ENCODE data around the gene BGLAP.

Gene BGLAP

GRCh38 chr1:156259805-156260204 is 17.8 kb downstream of the BGLAP start:
- H3K4me3 ChIP-seq (ENCODE audit: low read depth in 1 of 2, low read length in 2 of 2) = no peak overlapping the region
- H3K36me3 ChIP-seq (ENCODE audit: control insufficient read depth in 1 of 2, insufficient read depth in 2 of 2, low read length in 2 of 2) = peaks cover 74 to 86% of the 10 kb centered on the region in 2 donors
- no peak overlapping the region for H3K27ac ChIP-seq (ENCODE audit: low read length)

GRCh38 chr1:156260896-156261295 is 18.9 kb downstream of the BGLAP start:
- Histone ChIP-seq H3K9me3 (ENCODE audit: control insufficient read depth in 1 of 2, low read length in 2 of 2) (no peaks in the 10 kb centered on the region), H3K4me1 (ENCODE audit: control insufficient read depth in 1 of 2, insufficient read depth in 2 of 2, low read length in 2 of 2) (no peaks in the 10 kb centered on the region), H3K36me3 (ENCODE audit: control insufficient read depth in 1 of 2, insufficient read depth in 2 of 2, low read length in 2 of 2) (peaks cover 80 to 91% of the 10 kb centered on the region in 2 donors), H3K27ac (ENCODE audit: low read length) (no peak overlapping the region), H3K4me3 (ENCODE audit: low read depth in 1 of 2, low read length in 2 of 2) (no peak overlapping the region), H3K27me3 (ENCODE audit: low read depth, low read length) (no peaks in the 10 kb centered on the region)

More at GRCh38 chr1:156259805-156260204, 17.8 kb downstream of the BGLAP start:
- Histone ChIP-seq H3K4me1 (ENCODE audit: control insufficient read depth in 1 of 2, insufficient read depth in 2 of 2, low read length in 2 of 2) (no peaks in the 10 kb centered on the region), H3K9me3 (ENCODE audit: control insufficient read depth in 1 of 2, low read length in 2 of 2) (no peaks in the 10 kb centered on the region), H3K27me3 (ENCODE audit: low read depth, low read length) (no peaks in the 10 kb centered on the region)

- peaks cover 80 to 91% of the 10 kb centered on the region in 2 donors for H3K36me3 ChIP-seq (ENCODE audit: control insufficient read depth in 1 of 2, insufficient read depth in 2 of 2, low read length in 2 of 2)
These were observed 20.7 kb downstream of the BGLAP start for GRCh38 chr1:156262461-156263287.

GRCh38 chr1:156263288-156263655 is 21.3 kb downstream of the BGLAP start:
- H3K27ac ChIP-seq (ENCODE audit: low read length) = no peak overlapping the region

More at GRCh38 chr1:156262461-156263287, 20.7 kb downstream of the BGLAP start:
- no peak overlapping the region for H3K4me3 ChIP-seq (ENCODE audit: low read depth in 1 of 2, low read length in 2 of 2)
- no peaks in the 10 kb centered on the region for H3K4me1 ChIP-seq (ENCODE audit: control insufficient read depth in 1 of 2, insufficient read depth in 2 of 2, low read length in 2 of 2)
- H3K27me3 ChIP-seq (ENCODE audit: low read depth, low read length) = no peaks in the 10 kb centered on the region
- H3K27ac ChIP-seq (ENCODE audit: low read length) = no peak overlapping the region
- no peaks in the 10 kb centered on the region for H3K9me3 ChIP-seq (ENCODE audit: control insufficient read depth in 1 of 2, low read length in 2 of 2)

GRCh38 chr1:156266051-156266450 is 24.1 kb downstream of the BGLAP start:
- H3K9me3 ChIP-seq (ENCODE audit: control insufficient read depth in 1 of 2, low read length in 2 of 2) = no peaks in the 10 kb centered on the region
- H3K4me1 ChIP-seq (ENCODE audit: control insufficient read depth in 1 of 2, insufficient read depth in 2 of 2, low read length in 2 of 2) = no peaks in the 10 kb centered on the region
- H3K27ac ChIP-seq (ENCODE audit: low read length) = no peak overlapping the region
- H3K36me3 ChIP-seq (ENCODE audit: control insufficient read depth in 1 of 2, insufficient read depth in 2 of 2, low read length in 2 of 2) = peaks cover 63 to 87% of the 10 kb centered on the region in 2 donors
- no peaks in the 10 kb centered on the region for H3K27me3 ChIP-seq (ENCODE audit: low read depth, low read length)
- no peak overlapping the region for H3K4me3 ChIP-seq (ENCODE audit: low read depth in 1 of 2, low read length in 2 of 2)

More at GRCh38 chr1:156263288-156263655, 21.3 kb downstream of the BGLAP start:
- Histone ChIP-seq H3K27me3 (ENCODE audit: low read depth, low read length) (no peaks in the 10 kb centered on the region), H3K4me1 (ENCODE audit: control insufficient read depth in 1 of 2, insufficient read depth in 2 of 2, low read length in 2 of 2) (no peaks in the 10 kb centered on the region), H3K36me3 (ENCODE audit: control insufficient read depth in 1 of 2, insufficient read depth in 2 of 2, low read length in 2 of 2) (peaks cover 80 to 91% of the 10 kb centered on the region in 2 donors), H3K9me3 (ENCODE audit: control insufficient read depth in 1 of 2, low read length in 2 of 2) (no peaks in the 10 kb centered on the region), H3K4me3 (ENCODE audit: low read depth in 1 of 2, low read length in 2 of 2) (no peak overlapping the region)

- H3K27me3 ChIP-seq (ENCODE audit: low read depth, low read length) = no peaks in the 10 kb centered on the region
- no peak overlapping the region for H3K27ac ChIP-seq (ENCODE audit: low read length)
- no peaks in the 10 kb centered on the region for H3K9me3 ChIP-seq (ENCODE audit: control insufficient read depth in 1 of 2, low read length in 2 of 2)
- peaks cover 63 to 89% of the 10 kb centered on the region in 2 donors for H3K36me3 ChIP-seq (ENCODE audit: control insufficient read depth in 1 of 2, insufficient read depth in 2 of 2, low read length in 2 of 2)
- no peak overlapping the region for H3K4me3 ChIP-seq (ENCODE audit: low read depth in 1 of 2, low read length in 2 of 2)
- H3K4me1 ChIP-seq (ENCODE audit: control insufficient read depth in 1 of 2, insufficient read depth in 2 of 2, low read length in 2 of 2) = no peaks in the 10 kb centered on the region
These were observed 26.4 kb downstream of the BGLAP start for GRCh38 chr1:156268336-156268735.

- no peaks in the 10 kb centered on the region for H3K4me1 ChIP-seq (ENCODE audit: control insufficient read depth in 1 of 2, insufficient read depth in 2 of 2, low read length in 2 of 2)
- no peak overlapping the region for H3K4me3 ChIP-seq (ENCODE audit: low read depth in 1 of 2, low read length in 2 of 2)
- H3K9me3 ChIP-seq (ENCODE audit: control insufficient read depth in 1 of 2, low read length in 2 of 2) = no peaks in the 10 kb centered on the region
- H3K27ac ChIP-seq (ENCODE audit: low read length) = no peak overlapping the region
- H3K36me3 ChIP-seq (ENCODE audit: control insufficient read depth in 1 of 2, insufficient read depth in 2 of 2, low read length in 2 of 2) = peaks cover 69 to 96% of the 10 kb centered on the region in 2 donors
- H3K27me3 ChIP-seq (ENCODE audit: low read depth, low read length) = no peaks in the 10 kb centered on the region
These were observed 28.3 kb downstream of the BGLAP start for GRCh38 chr1:156270314-156270713.

- Histone ChIP-seq H3K4me1 (ENCODE audit: control insufficient read depth in 1 of 2, insufficient read depth in 2 of 2, low read length in 2 of 2) (peaks cover 4 to 9% of the 10 kb centered on the region in 2 donors), H3K27ac (ENCODE audit: low read length) (no peak overlapping the region), H3K27me3 (ENCODE audit: low read depth, low read length) (no peaks in the 10 kb centered on the region), H3K36me3 (ENCODE audit: control insufficient read depth in 1 of 2, insufficient read depth in 2 of 2, low read length in 2 of 2) (peaks cover 57 to 70% of the 10 kb centered on the region in 2 donors), H3K4me3 (ENCODE audit: low read depth in 1 of 2, low read length in 2 of 2) (no peak overlapping the region), H3K9me3 (ENCODE audit: control insufficient read depth in 1 of 2, low read length in 2 of 2) (no peaks in the 10 kb centered on the region)
These were observed 34.5 kb downstream of the BGLAP start for GRCh38 chr1:156276532-156276931.

- H3K27ac ChIP-seq (ENCODE audit: low read length) = no peak overlapping the region
- no peaks in the 10 kb centered on the region for H3K9me3 ChIP-seq (ENCODE audit: control insufficient read depth in 1 of 2, low read length in 2 of 2)
- no peaks in the 10 kb centered on the region for H3K27me3 ChIP-seq (ENCODE audit: low read depth, low read length)
- peaks cover 7 to 14% of the 10 kb centered on the region in 2 donors for H3K4me1 ChIP-seq (ENCODE audit: control insufficient read depth in 1 of 2, insufficient read depth in 2 of 2, low read length in 2 of 2)
- no peak overlapping the region for H3K4me3 ChIP-seq (ENCODE audit: low read depth in 1 of 2, low read length in 2 of 2)
- peaks cover 54 to 66% of the 10 kb centered on the region in 2 donors for H3K36me3 ChIP-seq (ENCODE audit: control insufficient read depth in 1 of 2, insufficient read depth in 2 of 2, low read length in 2 of 2)
These were observed 35.0 kb downstream of the BGLAP start for GRCh38 chr1:156276966-156277381.

GRCh38 chr1:156279837-156280236 is 37.9 kb downstream of the BGLAP start:
- Histone ChIP-seq H3K27me3 (ENCODE audit: low read depth, low read length) (no peaks in the 10 kb centered on the region), H3K4me3 (ENCODE audit: low read depth in 1 of 2, low read length in 2 of 2) (no peak overlapping the region), H3K36me3 (ENCODE audit: control insufficient read depth in 1 of 2, insufficient read depth in 2 of 2, low read length in 2 of 2) (peaks cover 28 to 41% of the 10 kb centered on the region in 2 donors), H3K27ac (ENCODE audit: low read length) (no peak overlapping the region), H3K9me3 (ENCODE audit: control insufficient read depth in 1 of 2, low read length in 2 of 2) (no peaks in the 10 kb centered on the region), H3K4me1 (ENCODE audit: control insufficient read depth in 1 of 2, insufficient read depth in 2 of 2, low read length in 2 of 2) (peaks cover 16 to 28% of the 10 kb centered on the region in 2 donors)

- peaks cover 22 to 29% of the 10 kb centered on the region in 2 donors for H3K36me3 ChIP-seq (ENCODE audit: control insufficient read depth in 1 of 2, insufficient read depth in 2 of 2, low read length in 2 of 2)
- peaks cover 16 to 28% of the 10 kb centered on the region in 2 donors for H3K4me1 ChIP-seq (ENCODE audit: control insufficient read depth in 1 of 2, insufficient read depth in 2 of 2, low read length in 2 of 2)
- no peaks in the 10 kb centered on the region for H3K27me3 ChIP-seq (ENCODE audit: low read depth, low read length)
- peak overlapping the region; percentile 70 for H3K27ac ChIP-seq (ENCODE audit: low read length)
- peak overlapping the region; percentile 80 to 95 for H3K4me3 ChIP-seq (ENCODE audit: low read depth in 1 of 2, low read length in 2 of 2)
- no peaks in the 10 kb centered on the region for H3K9me3 ChIP-seq (ENCODE audit: control insufficient read depth in 1 of 2, low read length in 2 of 2)
These were observed 39.3 kb downstream of the BGLAP start for GRCh38 chr1:156281281-156281680.
